Tibial nerve (tissue), 3 donors: Measurements from ENCODE around the gene RGS18.
"Not testable (repeated sequence)": the region's sequence is repeated elsewhere in the genome, so short reads cannot be mapped to it uniquely, and the experiment has no call there.

Experiments used
- CTCF ChIP-seq, 5 experiments: fragments of 200-600 bp in 3 of 5; fragments of 450-650 bp in 2 of 5; sonication (generic) in 3 of 5; IDR thresholded peaks; one replicate each; pipeline ENCODE4 v1.5.1; 2016 to 2019; ENCODE audit warnings: antibody characterized with exemption in 5 of 5, mild to moderate bottlenecking in 3 of 5, moderate library complexity in 2 of 5
- POLR2A ChIP-seq, 2 donors: fragments of 450-650 bp; IDR thresholded peaks; one replicate each; pipeline ENCODE4 v1.6.1; 2017; ENCODE audit warnings: antibody characterized with exemption in 2 of 2, mild to moderate bottlenecking in 2 of 2, moderate library complexity in 2 of 2

GRCh38 chr1:192227980-192228379 lies 69.7 kb downstream of the RGS18 start:
- TF ChIP-seq CTCF, POLR2A (IDR thresholded peaks at IDR 0.05): not testable (repeated sequence)
